Measurements from ENCODE around the gene ELFN2.

- TF ChIP-seq EZH2phosphoT487 (IDR thresholded peaks at IDR 0.05; ENCODE audit: insufficient read depth, low read depth), result no peak
- no peak for TF ChIP-seq EZH2 (IDR thresholded peaks at IDR 0.05; ENCODE audit: insufficient read depth, poor library complexity, severe bottlenecking)
Measured at GRCh38 chr22:37471727-37472417, 44.6 kb upstream of the ELFN2 start.

Measured in GM23248 (cell line).